BLaER1 treated with 17β-estradiol and CSF1 and Interleukin-3, amounts not matched to agents 10 nM and 100 nM (cell line): ENCODE measurements around the gene FYTTD1.

Experiments
- H3K27ac ChIP-seq, 11 experiments: shearing (Covaris generic); formaldehyde crosslinking; 2 replicates each; pipeline ENCODE4 v1.8.1; 2022
- H3K27me3 ChIP-seq, 11 experiments: shearing (Covaris generic); formaldehyde crosslinking; 2 replicates each; pipeline ENCODE4 v1.8.1; 2022
- H3K36me3 ChIP-seq, 11 experiments: shearing (Covaris generic); formaldehyde crosslinking; 2 replicates each; pipeline ENCODE4 v1.8.1; 2022
- H3K4me1 ChIP-seq, 10 experiments: shearing (Covaris generic); formaldehyde crosslinking; 2 replicates each; pipeline ENCODE4 v1.8.1; 2022
- H3K4me2 ChIP-seq, 11 experiments: shearing (Covaris generic); formaldehyde crosslinking; 2 replicates each; pipeline ENCODE4 v1.8.1; 2022
- H3K4me3 ChIP-seq, 10 experiments: shearing (Covaris generic); formaldehyde crosslinking; 2 replicates each; pipeline ENCODE4 v1.8.1; 2022
- H3K9ac ChIP-seq, 11 experiments: shearing (Covaris generic); formaldehyde crosslinking; 2 replicates each; pipeline ENCODE4 v1.8.1; 2022
- H3K9me3 ChIP-seq, 11 experiments: shearing (Covaris generic); formaldehyde crosslinking; replicated peaks in 1 of 11; 2 replicates each; pipeline ENCODE4 v1.8.1; 2022
- H4K20me1 ChIP-seq, 11 experiments: shearing (Covaris generic); formaldehyde crosslinking; 2 replicates each; pipeline ENCODE4 v1.8.1; 2022
- Cebpa-rat ChIP-seq, 11 experiments: shearing (Covaris generic); IDR thresholded peaks; 2 replicates each; pipeline ENCODE4 v1.8.1; 2022

Gene FYTTD1

DNA sequence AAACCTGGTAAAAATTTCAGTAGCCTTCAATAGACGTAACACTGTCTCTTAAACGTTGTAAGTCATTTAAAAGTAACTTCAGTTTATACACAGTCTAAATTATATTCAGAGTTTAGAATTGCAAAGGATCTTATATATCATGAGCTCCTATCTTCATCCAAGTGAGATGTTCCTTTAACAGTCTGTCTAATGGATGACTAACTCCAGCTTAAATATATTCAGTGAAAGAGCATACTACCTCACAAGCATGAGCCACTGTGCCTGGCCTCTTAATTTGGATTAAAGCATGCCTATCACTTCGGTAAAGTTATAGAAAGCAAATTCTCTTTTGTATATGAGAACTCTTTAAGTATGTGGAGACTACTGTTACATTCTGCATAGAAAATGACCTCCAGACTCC is 7.0 kb downstream of the FYTTD1 start:
- Histone ChIP-seq H3K9me3 (peaks cover 0 to 35% (median 26%) of the 10 kb centered on the region in 11 experiments; a peak in 15 of 22 replicates), H4K20me1 (peaks cover 52 to 100% (median 84%) of the 10 kb centered on the region in 11 experiments; a peak in 21 of 22 replicates), H3K4me1 (peaks cover 22 to 37% (median 30%) of the 10 kb centered on the region in 10 experiments), H3K4me3 (no peak overlapping the region), H3K4me2 (no peak overlapping the region), H3K27me3 (no peaks in the 10 kb centered on the region), H3K27ac (no peak overlapping the region), H3K9ac (no peak overlapping the region), H3K36me3 (peaks cover 57 to 72% (median 61%) of the 10 kb centered on the region in 11 experiments)
- no peak for TF ChIP-seq Cebpa-rat (IDR thresholded peaks at IDR 0.05)

DNA sequence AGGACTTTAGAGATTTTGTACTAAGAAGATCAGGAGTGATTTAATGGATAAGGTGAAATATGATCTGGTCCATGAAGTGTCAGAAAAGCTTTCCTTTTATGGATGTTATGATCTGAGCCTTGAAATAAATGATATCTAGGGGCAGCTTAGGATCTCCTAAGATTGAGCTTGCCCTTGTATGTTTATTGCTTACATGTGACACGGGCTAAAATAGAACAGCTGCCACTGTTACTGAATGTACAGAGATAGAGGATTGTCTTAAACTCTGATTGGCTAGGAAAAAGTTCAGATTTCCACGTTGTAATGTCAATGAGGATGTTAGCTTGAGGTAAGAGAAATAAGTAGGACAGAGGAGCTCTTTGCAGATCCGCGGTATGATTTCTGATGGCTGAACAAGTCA is 8.8 kb downstream of the FYTTD1 start:
- H4K20me1 ChIP-seq = peaks cover 53 to 100% (median 83%) of the 10 kb centered on the region in 11 experiments; a peak in 21 of 22 replicates
- H3K27ac ChIP-seq = no peak overlapping the region

DNA sequence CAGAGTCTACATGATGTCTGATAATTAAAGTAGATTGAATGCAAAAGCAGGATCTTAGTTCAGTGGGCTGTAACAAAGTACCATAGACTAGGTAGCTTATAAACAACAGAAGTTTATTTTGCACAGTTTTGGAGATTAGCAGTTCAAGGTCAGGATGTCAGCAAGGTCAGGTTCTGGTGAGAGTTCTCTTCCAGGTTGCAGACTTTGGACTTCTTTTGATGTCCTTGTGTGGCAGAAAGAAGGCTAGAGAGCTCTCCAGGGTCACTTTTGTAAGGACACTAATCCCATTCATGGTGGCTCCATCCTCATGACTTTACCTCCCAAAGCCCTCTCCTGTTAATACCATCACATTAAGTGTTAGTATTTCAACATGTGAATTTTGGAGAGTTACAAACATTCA is 12.1 kb downstream of the FYTTD1 start:
- TF ChIP-seq Cebpa-rat (IDR thresholded peaks at IDR 0.05) = no peak
- Histone ChIP-seq H3K4me1 (no peaks in the 10 kb centered on the region), H3K36me3 (peaks cover 95 to 100% (median 100%) of the 10 kb centered on the region in 11 experiments), H4K20me1 (peaks cover 36 to 100% (median 82%) of the 10 kb centered on the region in 11 experiments; a peak in 21 of 22 replicates), H3K27ac (no peak overlapping the region), H3K9me3 (peaks cover 0 to 33% (median 26%) of the 10 kb centered on the region in 11 experiments; a peak in 15 of 22 replicates), H3K4me2 (no peak overlapping the region), H3K9ac (no peak overlapping the region), H3K4me3 (no peak overlapping the region), H3K27me3 (no peaks in the 10 kb centered on the region)

More for the DNA sequence above, 8.8 kb downstream of the FYTTD1 start:
- H3K9me3 ChIP-seq = peaks cover 0 to 35% (median 26%) of the 10 kb centered on the region in 11 experiments; a peak in 15 of 22 replicates
- TF ChIP-seq Cebpa-rat (IDR thresholded peaks at IDR 0.05) = no peak
- H3K27me3 ChIP-seq = no peaks in the 10 kb centered on the region
- H3K4me2 ChIP-seq = no peak overlapping the region
- H3K4me3 ChIP-seq = no peak overlapping the region
- H3K9ac ChIP-seq = no peak overlapping the region
- H3K36me3 ChIP-seq = peaks cover 75 to 86% (median 80%) of the 10 kb centered on the region in 11 experiments
- peaks cover 4 to 19% (median 13%) of the 10 kb centered on the region in 10 experiments; a peak in 17 of 20 replicates for H3K4me1 ChIP-seq

DNA sequence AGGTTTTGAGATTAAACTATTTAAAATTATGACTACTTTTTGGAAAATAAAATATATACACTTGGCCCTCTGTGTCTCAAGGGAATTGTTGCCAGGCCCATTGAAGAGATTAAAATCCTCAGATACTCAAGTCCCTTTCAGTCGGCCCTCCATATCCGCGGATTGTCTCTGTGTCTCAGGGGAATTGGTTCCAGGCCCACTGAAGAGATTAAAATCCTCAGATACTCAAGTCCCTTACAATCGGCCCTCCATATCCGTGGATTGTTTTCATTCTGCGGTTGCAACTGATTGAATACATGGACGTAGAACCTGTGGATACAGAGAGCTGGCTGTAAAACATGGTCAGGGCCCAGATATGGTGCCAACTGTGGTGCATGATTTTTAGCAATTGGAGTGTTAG is 25.6 kb downstream of the FYTTD1 start:
- no peaks in the 10 kb centered on the region for H3K4me1 ChIP-seq
- no peak overlapping the region for H3K4me3 ChIP-seq
- peaks cover 97 to 100% (median 100%) of the 10 kb centered on the region in 11 experiments for H3K36me3 ChIP-seq
- H3K9me3 ChIP-seq = peaks cover 0 to 7% (median 0%) of the 10 kb centered on the region in 11 experiments; a peak in 1 of 22 replicates
- no peak overlapping the region for H3K4me2 ChIP-seq
- H3K9ac ChIP-seq = no peak overlapping the region
- TF ChIP-seq Cebpa-rat (IDR thresholded peaks at IDR 0.05) = no peak
- H3K27ac ChIP-seq = no peak overlapping the region
- peaks cover 0 to 99% (median 65%) of the 10 kb centered on the region in 11 experiments; a peak in 19 of 22 replicates for H4K20me1 ChIP-seq
- H3K27me3 ChIP-seq = no peaks in the 10 kb centered on the region

DNA sequence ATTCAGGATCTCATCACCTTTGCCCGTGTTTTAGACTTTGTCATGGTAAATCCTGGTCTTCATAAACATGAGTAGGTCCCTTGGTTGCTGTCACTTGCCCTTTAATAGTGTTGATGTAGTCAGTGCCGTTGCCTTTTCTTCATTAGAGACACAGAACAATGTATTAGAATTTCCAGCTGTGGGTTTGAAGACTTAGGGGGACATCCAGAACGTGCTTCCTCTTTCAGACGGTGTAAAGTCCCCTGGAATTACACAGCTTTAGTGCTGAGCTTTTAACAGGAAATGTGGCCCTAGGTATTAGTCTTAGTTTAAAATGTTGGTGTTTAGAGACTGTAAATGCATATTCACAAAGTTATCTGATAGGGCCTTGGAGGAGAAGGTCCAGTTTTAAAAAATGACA is 32.5 kb downstream of the FYTTD1 start:
- 0 out of 22 replicates have a peak, but pooled peaks cover 0 to 7% (median 0%) of the 10 kb centered on the region in 11 experiments for H3K9me3 ChIP-seq
- H3K4me3 ChIP-seq = no peak overlapping the region
- H3K36me3 ChIP-seq = peaks cover 85 to 100% (median 97%) of the 10 kb centered on the region in 11 experiments
- no peaks in the 10 kb centered on the region for H3K27me3 ChIP-seq
- peaks cover 0 to 9% (median 0%) of the 10 kb centered on the region in 10 experiments; a peak in 2 of 20 replicates for H3K4me1 ChIP-seq
- no peak overlapping the region for H3K9ac ChIP-seq
- H3K27ac ChIP-seq = no peak overlapping the region
- H4K20me1 ChIP-seq = peaks cover 0 to 78% (median 39%) of the 10 kb centered on the region in 11 experiments; a peak in 19 of 22 replicates
- no peak for TF ChIP-seq Cebpa-rat (IDR thresholded peaks at IDR 0.05)
- H3K4me2 ChIP-seq = no peak overlapping the region; a peak in 1 of 22 replicates

DNA sequence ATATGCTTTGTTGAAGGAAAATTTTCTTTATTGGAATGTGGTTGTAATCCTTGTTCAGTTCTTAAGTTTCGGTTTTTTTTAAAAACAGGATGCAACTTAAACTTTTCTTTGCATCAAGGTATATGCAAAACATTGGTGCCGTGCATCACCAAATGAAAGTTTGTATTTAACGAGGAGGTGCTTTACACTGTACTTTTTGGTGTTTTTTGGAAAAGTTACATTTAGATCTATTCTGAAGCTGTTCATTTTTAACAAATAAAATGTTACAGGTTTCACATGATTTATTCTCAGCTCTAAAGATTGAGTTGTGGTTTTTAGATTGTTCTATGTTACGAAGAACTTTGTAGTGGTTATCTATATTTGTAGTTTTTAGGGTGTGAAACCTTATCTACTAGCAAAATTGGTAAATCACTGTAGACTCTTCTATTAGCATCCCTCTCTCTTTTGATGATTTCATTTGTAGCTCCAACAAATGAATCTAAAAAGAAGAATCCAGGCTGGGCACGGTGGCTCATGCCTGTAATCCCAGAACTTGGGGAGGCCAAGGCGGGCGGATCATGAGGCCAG is 34.4 kb downstream of the FYTTD1 start:
- Histone ChIP-seq H3K4me1 (peaks cover 0 to 9% (median 0%) of the 10 kb centered on the region in 10 experiments; a peak in 2 of 20 replicates), H3K4me3 (no peak overlapping the region), H3K4me2 (no peak overlapping the region), H3K36me3 (peaks cover 66 to 98% (median 91%) of the 10 kb centered on the region in 11 experiments), H3K9me3 (0 out of 22 replicates have a peak, but pooled peaks cover 0 to 7% (median 0%) of the 10 kb centered on the region in 11 experiments), H4K20me1 (peaks cover 0 to 61% (median 24%) of the 10 kb centered on the region in 11 experiments; a peak in 18 of 22 replicates), H3K9ac (no peak overlapping the region), H3K27me3 (no peaks in the 10 kb centered on the region), H3K27ac (no peak overlapping the region)
- TF ChIP-seq Cebpa-rat (IDR thresholded peaks at IDR 0.05) = no peak

DNA sequence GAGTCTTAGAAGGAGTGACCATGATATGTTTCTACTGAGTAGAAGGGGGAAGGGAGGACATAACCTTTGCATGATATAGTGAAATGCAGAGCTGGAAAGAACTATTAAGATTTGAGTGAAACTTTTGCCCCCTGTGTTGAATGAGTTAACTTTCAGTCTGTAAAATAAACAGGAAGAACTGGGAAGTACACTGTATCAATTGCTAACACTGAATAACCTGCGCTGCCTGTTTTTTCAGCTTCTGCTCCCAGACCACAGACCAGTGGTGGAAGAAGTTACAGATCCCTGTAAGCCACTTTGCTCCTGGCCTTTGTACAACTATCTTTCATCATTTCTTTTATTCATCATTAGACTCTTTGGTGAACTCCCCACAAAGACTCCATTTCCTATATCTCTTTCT is 37.7 kb downstream of the FYTTD1 start:
- no peak for TF ChIP-seq Cebpa-rat (IDR thresholded peaks at IDR 0.05)
- Histone ChIP-seq H3K27me3 (no peaks in the 10 kb centered on the region), H3K36me3 (peaks cover 34 to 65% (median 58%) of the 10 kb centered on the region in 11 experiments), H3K27ac (no peak overlapping the region), H3K4me3 (no peak overlapping the region), H3K9me3 (no peaks in the 10 kb centered on the region), H3K4me2 (no peak overlapping the region), H3K4me1 (peaks cover 7 to 18% (median 13%) of the 10 kb centered on the region in 10 experiments; a peak in 13 of 20 replicates), H3K9ac (no peak overlapping the region), H4K20me1 (peaks cover 0 to 28% (median 12%) of the 10 kb centered on the region in 11 experiments; a peak in 11 of 22 replicates)

DNA sequence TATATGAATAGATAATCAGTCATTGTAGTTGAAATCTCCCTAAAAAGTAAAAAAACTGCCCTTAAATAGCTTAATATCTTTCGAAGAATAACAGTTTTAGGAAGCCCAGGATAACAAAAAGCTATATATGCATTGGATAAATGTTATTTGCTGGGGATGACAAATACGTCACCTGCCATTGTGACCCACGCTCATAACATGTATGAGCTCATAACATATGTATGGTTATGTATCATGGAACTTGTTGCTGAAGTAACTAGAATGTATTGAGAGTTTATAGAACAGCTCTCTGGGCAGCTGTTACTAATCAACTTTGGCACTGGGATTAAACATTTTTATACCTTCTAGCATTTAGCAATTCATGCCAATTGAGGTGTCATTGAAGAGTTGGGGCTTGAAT is 39.6 kb downstream of the FYTTD1 start:
- Histone ChIP-seq H3K4me3 (no peak overlapping the region), H3K4me1 (peaks cover 20 to 35% (median 29%) of the 10 kb centered on the region in 10 experiments), H3K9ac (no peak overlapping the region), H3K36me3 (peaks cover 17 to 46% (median 40%) of the 10 kb centered on the region in 11 experiments), H3K4me2 (peak overlapping the region in 5 of 11 experiments; percentile 57 to 84 (median 73); a peak in 8 of 22 replicates), H4K20me1 (peaks cover 0 to 17% (median 7%) of the 10 kb centered on the region in 11 experiments; a peak in 9 of 22 replicates), H3K27ac (no peak overlapping the region), H3K27me3 (no peaks in the 10 kb centered on the region), H3K9me3 (no peaks in the 10 kb centered on the region)
- TF ChIP-seq Cebpa-rat (IDR thresholded peaks at IDR 0.05) = no peak

DNA sequence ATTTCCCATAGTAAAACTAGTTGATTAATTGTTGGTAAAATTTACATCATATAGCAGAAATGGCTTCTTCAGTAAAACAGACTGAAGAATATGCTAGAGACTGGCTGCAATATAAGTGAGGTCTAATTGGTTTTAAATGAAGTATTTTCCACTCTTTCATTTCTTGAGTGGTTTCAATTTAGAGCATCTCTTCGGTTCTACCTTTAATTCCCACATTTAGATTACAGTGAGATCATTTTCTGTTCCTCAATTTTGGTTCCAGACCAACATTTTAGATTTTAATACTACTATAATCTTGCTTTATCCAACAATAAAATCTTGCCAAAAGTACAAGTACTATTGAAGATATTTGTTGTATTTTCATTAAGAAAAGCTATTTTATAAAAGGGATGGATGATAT is 40.4 kb downstream of the FYTTD1 start:
- Histone ChIP-seq H3K27me3 (no peaks in the 10 kb centered on the region), H4K20me1 (peaks cover 0 to 23% (median 4%) of the 10 kb centered on the region in 11 experiments; a peak in 7 of 22 replicates), H3K4me3 (peak overlapping the region; percentile 78 to 92 (median 82); a peak in 18 of 20 replicates), H3K9ac (peak overlapping the region in 10 of 11 experiments; percentile 92 to 98 (median 96); a peak in 12 of 22 replicates), H3K36me3 (peaks cover 10 to 39% (median 35%) of the 10 kb centered on the region in 11 experiments), H3K4me2 (peak overlapping the region; percentile 72 to 92 (median 84); a peak in 20 of 22 replicates), H3K9me3 (no peaks in the 10 kb centered on the region), H3K4me1 (peaks cover 20 to 35% (median 31%) of the 10 kb centered on the region in 10 experiments), H3K27ac (peak overlapping the region in 5 of 11 experiments; percentile 93 to 98 (median 95); a peak in 12 of 22 replicates)
- no peak for TF ChIP-seq Cebpa-rat (IDR thresholded peaks at IDR 0.05)
